PFSK-1 (cell line): ENCODE results near the gene SFXN3.

Source experiments
- FOXP2 ChIP-seq: optimal IDR thresholded peaks from 2 replicates; pipeline ENCODE3; 2011; ENCODE audit warnings: borderline replicate concordance, control low read depth, inconsistent platforms; ENCODE audit not compliant: insufficient read depth; ENCODE audit errors: extremely low read length, extremely low read depth
- POLR2AphosphoS5 ChIP-seq: IDR thresholded peaks from 2 replicates; pipeline ENCODE4 v1.6.1; 2012; ENCODE audit warnings: low read depth, mild to moderate bottlenecking, control low read depth, low read length, moderate library complexity
- REST ChIP-seq, 2 experiments: IDR thresholded peaks; 2 replicates each; pipeline versions ENCODE4 v1.6.1 to v1.8.0; 2011 to 2012; ENCODE audit warnings: low read depth in 2 of 2, low read length in 2 of 2, control low read depth in 1 of 2, inconsistent platforms in 1 of 2, mild to moderate bottlenecking in 1 of 2, moderate library complexity in 1 of 2; ENCODE audit not compliant: insufficient read depth in 1 of 2
- SIN3A ChIP-seq: IDR thresholded peaks from 2 replicates; pipeline ENCODE4 v1.6.1; 2012; ENCODE audit warnings: mild to moderate bottlenecking, low read length, moderate library complexity, borderline replicate concordance; ENCODE audit not compliant: insufficient read depth
- TAF1 ChIP-seq: IDR thresholded peaks from 2 replicates; pipeline ENCODE4 v1.6.1; 2012; ENCODE audit warnings: low read length, control low read depth, borderline replicate concordance; ENCODE audit not compliant: insufficient read depth

SFXN3 gene

GRCh38 chr10:101001659-101002035 lies 29.4 kb upstream of the SFXN3 start:
- no peak for TF ChIP-seq SIN3A
- TF ChIP-seq POLR2AphosphoS5 = no peak
- no peak for TF ChIP-seq FOXP2
- TF ChIP-seq TAF1 = no peak
- no peak for TF ChIP-seq REST (IDR thresholded peaks at IDR 0.05; ENCODE audit: insufficient read depth in 1 of 2, low read depth in 2 of 2, low read length in 2 of 2)

- TF ChIP-seq POLR2AphosphoS5 (no peak), REST (IDR thresholded peaks at IDR 0.05; ENCODE audit: insufficient read depth in 1 of 2, low read depth in 2 of 2, low read length in 2 of 2) (no peak), SIN3A (no peak), TAF1 (no peak), FOXP2 (no peak)
These were observed 28.6 kb upstream of the SFXN3 start for GRCh38 chr10:101002456-101002855.

- TF ChIP-seq REST (IDR thresholded peaks at IDR 0.05; ENCODE audit: insufficient read depth in 1 of 2, low read depth in 2 of 2, low read length in 2 of 2) (no peak), FOXP2 (no peak), POLR2AphosphoS5 (no peak), SIN3A (no peak), TAF1 (no peak)
These were observed 27.3 kb upstream of the SFXN3 start for GRCh38 chr10:101003639-101004206.

DNA sequence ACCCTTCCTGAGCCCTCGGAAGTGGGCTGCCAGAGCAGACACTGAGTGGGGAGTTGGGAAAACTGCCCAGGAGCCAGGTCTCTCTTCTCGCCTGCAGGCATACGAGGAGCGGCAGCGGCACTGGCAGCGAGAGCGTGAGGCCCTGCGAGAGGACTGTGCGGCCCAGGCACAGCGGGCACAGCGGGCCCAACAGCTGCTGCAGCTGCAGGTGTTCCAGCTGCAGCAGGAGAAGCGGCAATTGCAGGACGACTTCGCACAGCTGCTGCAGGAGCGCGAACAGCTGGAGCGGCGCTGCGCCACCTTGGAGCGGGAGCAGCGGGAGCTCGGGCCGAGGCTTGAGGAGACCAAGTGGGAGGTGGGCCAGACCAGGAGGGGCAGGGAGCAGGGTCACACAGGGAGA lies 25.7 kb upstream of the SFXN3 start:
- no peak for TF ChIP-seq REST (IDR thresholded peaks at IDR 0.05; ENCODE audit: insufficient read depth in 1 of 2, low read depth in 2 of 2, low read length in 2 of 2)
- TF ChIP-seq TAF1 = no peak
- no peak for TF ChIP-seq FOXP2
- no peak for TF ChIP-seq POLR2AphosphoS5
- TF ChIP-seq SIN3A = no peak
